Spinal cord (tissue), 10 donors: ENCODE data around the gene SLC13A2. TPM values are rescaled to one million over a fixed set of nuclear protein-coding genes. Genes with fewer than 3 reads are reported as not detected.

ENCODE experiments used
- DNase-seq, 6 donors: peaks; one replicate each; pipeline versions ENCODE4 v3.0.0 to v3.0.0-alpha.2; 2013 to 2015; ENCODE audit warnings: low spot score in 6 of 6, low read depth in 4 of 6
- H3K27ac ChIP-seq: one replicate; pipeline ENCODE4 v1.5.1; 2013; ENCODE audit warnings: low read depth, low read length, control low read depth
- H3K27me3 ChIP-seq: one replicate; pipeline ENCODE4 v1.6.1; 2013; ENCODE audit warnings: low read length; ENCODE audit not compliant: control insufficient read depth, insufficient read depth
- H3K36me3 ChIP-seq: one replicate; pipeline ENCODE4 v1.6.1; 2013; ENCODE audit warnings: low read length; ENCODE audit not compliant: control insufficient read depth, insufficient read depth
- H3K4me1 ChIP-seq: one replicate; pipeline ENCODE4 v1.6.1; 2013; ENCODE audit warnings: low read length; ENCODE audit not compliant: control insufficient read depth, insufficient read depth
- H3K4me3 ChIP-seq: one replicate; pipeline ENCODE4 v1.5.1; 2013; ENCODE audit warnings: low read depth, low read length, control low read depth
- H3K9me3 ChIP-seq: one replicate; pipeline ENCODE4 v1.6.1; 2013; ENCODE audit warnings: low read length; ENCODE audit not compliant: control insufficient read depth, insufficient read depth
- WGBS: methylation state at CpG from one replicate; pipeline ENCODE4 v1.1.5; 2013; ENCODE audit warnings: missing lambda C conversion rate; ENCODE audit not compliant: insufficient coverage; 5-methylcytosine and 5-hydroxymethylcytosine counted together
- polyA plus RNA-seq, 2 donors: library from polyadenylated mRNA; unstranded; fragments of 120-200 nt; gene quantifications; one replicate each; pipeline ENCODE4 v1.2.1, GENCODE V29; 2013; ENCODE audit not compliant: insufficient read length in 2 of 2
- total RNA-seq, 2 donors: library from RNA; depleted of rRNA in 1 of 2; stranded (reverse); fragments of 120-200 nt in 1 of 2; fragments of >200 nt in 1 of 2; gene quantifications; one replicate each; pipeline versions ENCODE4 v1.2.3 to v1.2.4, GENCODE V29; 2013 to 2014
- donor health status: healthy.

The SLC13A2 gene
- total and polyA plus RNA-seq, 4 donors = 0.06 to 0.27 (median 0.10) TPM; not detected in 1

DNA sequence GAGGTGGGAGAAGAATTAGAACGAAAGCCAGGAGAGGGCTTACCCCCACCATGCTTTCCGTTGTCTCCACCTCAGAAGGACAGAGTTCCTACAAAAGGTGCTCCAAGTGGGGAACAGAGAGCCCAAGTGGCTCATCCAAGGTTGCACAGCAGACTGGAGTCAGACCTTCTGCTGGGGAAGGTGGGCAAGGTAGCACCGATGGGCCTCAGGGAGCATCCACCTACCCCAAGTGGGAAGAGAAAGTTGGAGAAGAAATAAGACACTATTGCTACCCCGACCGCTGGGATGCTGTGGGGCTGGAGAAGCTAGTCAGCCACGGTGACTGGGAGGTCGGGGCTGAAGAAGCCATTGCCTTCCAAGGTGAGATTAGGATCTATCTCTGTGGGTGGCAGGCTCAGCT, 57.5 kb downstream of the SLC13A2 start:
- Histone ChIP-seq H3K27me3 (no peaks in the 10 kb centered on the region), H3K4me3 (no peak overlapping the region), H3K4me1 (peaks cover 11% of the 10 kb centered on the region), H3K27ac (no peak overlapping the region), H3K36me3 (no peaks in the 10 kb centered on the region), H3K9me3 (no peaks in the 10 kb centered on the region)
- WGBS = 92% methylated on average over 5 of the region's 7 CpGs
- DNase-seq = no peak

- peaks cover 11% of the 10 kb centered on the region for H3K4me1 ChIP-seq
- H3K4me3 ChIP-seq = no peak overlapping the region
- no peaks in the 10 kb centered on the region for H3K36me3 ChIP-seq
- no peak for DNase-seq
- H3K27ac ChIP-seq = no peak overlapping the region
- H3K27me3 ChIP-seq = no peaks in the 10 kb centered on the region
- no peaks in the 10 kb centered on the region for H3K9me3 ChIP-seq
- WGBS = 62% methylated on average over 5 of the region's 7 CpGs
Measured at GRCh38 chr17:28532050-28532960, 58.9 kb downstream of the SLC13A2 start.

GRCh38 chr17:28533091-28533807, 59.8 kb downstream of the SLC13A2 start:
- Histone ChIP-seq H3K4me1 (peaks cover 11% of the 10 kb centered on the region), H3K36me3 (no peaks in the 10 kb centered on the region), H3K4me3 (no peak overlapping the region), H3K27me3 (no peaks in the 10 kb centered on the region), H3K9me3 (no peaks in the 10 kb centered on the region), H3K27ac (no peak overlapping the region)
- 66% methylated on average over 16 of the region's 16 CpGs for WGBS
- DNase-seq = no peak

GRCh38 chr17:28534740-28535375, 61.4 kb downstream of the SLC13A2 start:
- Histone ChIP-seq H3K9me3 (no peaks in the 10 kb centered on the region), H3K36me3 (no peaks in the 10 kb centered on the region), H3K4me3 (no peak overlapping the region), H3K27ac (no peak overlapping the region), H3K4me1 (no peaks in the 10 kb centered on the region), H3K27me3 (no peaks in the 10 kb centered on the region)
- WGBS = 87% methylated on average over 9 of the region's 11 CpGs
- no peak for DNase-seq

DNA sequence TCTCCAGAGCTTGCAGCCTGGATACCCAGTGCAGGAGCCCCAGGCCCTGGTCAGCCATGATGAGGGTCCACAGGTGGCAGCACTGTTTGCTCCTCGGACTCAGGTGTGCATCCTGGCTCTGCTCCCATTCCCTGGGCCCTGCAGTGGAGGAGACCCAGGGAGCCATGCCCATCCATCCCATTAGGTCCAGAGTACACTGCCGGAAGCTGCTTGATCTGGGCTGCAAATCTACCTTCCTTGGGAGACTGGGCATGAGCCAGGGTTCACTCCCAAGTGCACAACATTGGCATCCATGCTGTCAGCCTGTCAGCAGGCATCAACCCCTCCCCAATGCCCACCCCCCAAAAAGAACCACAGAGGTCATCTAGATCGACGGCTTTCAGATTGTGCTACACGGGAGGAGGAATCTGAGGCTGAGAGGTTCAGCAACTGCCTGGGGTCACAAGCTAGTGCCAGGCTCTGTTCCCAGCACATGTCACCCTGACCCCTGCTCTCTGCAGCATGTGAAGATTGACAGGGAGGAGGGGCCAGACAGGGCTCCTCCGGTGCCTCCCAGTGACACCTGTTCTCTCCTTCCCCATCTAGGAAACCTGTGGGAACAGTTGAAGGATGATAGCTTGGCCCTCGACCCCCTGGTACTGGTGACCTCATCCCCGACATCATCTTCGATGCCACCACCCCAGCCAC, 63.2 kb downstream of the SLC13A2 start:
- Histone ChIP-seq H3K27ac (no peak overlapping the region), H3K27me3 (no peaks in the 10 kb centered on the region), H3K4me3 (no peak overlapping the region), H3K36me3 (no peaks in the 10 kb centered on the region), H3K9me3 (no peaks in the 10 kb centered on the region), H3K4me1 (no peaks in the 10 kb centered on the region)
- 66% methylated on average over 7 of the region's 9 CpGs for WGBS
- no peak for DNase-seq

DNA sequence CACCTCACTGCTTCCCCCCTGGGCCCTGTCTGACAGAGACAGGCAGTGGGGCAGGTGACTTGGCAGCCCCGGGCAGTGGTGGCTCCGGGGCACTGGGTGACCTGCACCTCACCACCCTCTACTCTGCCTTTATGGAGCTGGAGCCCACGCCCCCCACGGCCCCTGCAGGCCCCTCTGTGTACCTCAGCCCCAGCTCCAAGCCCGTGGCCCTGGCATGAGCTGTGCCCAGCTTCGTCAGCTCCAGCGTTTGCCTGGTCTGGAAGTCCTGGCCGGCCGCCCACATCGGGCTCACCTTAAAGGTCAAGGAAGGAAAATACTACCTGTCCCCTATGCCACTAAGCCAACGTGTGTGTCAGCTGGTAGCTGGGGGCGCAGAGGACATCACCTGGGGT, 63.8 kb downstream of the SLC13A2 start:
- H3K36me3 ChIP-seq = no peaks in the 10 kb centered on the region
- no peaks in the 10 kb centered on the region for H3K27me3 ChIP-seq
- H3K27ac ChIP-seq = no peak overlapping the region
- no peak overlapping the region for H3K4me3 ChIP-seq
- no peak for DNase-seq
- H3K9me3 ChIP-seq = no peaks in the 10 kb centered on the region
- 79% methylated on average over 12 of the region's 12 CpGs for WGBS
- no peaks in the 10 kb centered on the region for H3K4me1 ChIP-seq

- WGBS = 89% methylated on average over 14 of the region's 14 CpGs
- Histone ChIP-seq H3K27ac (no peak overlapping the region), H3K4me1 (no peaks in the 10 kb centered on the region), H3K4me3 (no peak overlapping the region), H3K27me3 (no peaks in the 10 kb centered on the region), H3K9me3 (no peaks in the 10 kb centered on the region), H3K36me3 (no peaks in the 10 kb centered on the region)
- no peak for DNase-seq
Measured at GRCh38 chr17:28538296-28538895, 65.0 kb downstream of the SLC13A2 start.

- no peak for DNase-seq
- Histone ChIP-seq H3K4me1 (no peaks in the 10 kb centered on the region), H3K4me3 (no peak overlapping the region), H3K27ac (no peak overlapping the region), H3K9me3 (no peaks in the 10 kb centered on the region), H3K36me3 (no peaks in the 10 kb centered on the region), H3K27me3 (no peaks in the 10 kb centered on the region)
- 81% methylated on average over 3 of the region's 4 CpGs for WGBS
Measured at GRCh38 chr17:28540231-28540630, 66.8 kb downstream of the SLC13A2 start.

- Histone ChIP-seq H3K4me1 (no peaks in the 10 kb centered on the region), H3K27me3 (no peaks in the 10 kb centered on the region), H3K4me3 (no peak overlapping the region), H3K27ac (no peak overlapping the region), H3K9me3 (no peaks in the 10 kb centered on the region), H3K36me3 (peaks cover 7% of the 10 kb centered on the region)
- WGBS = 80% methylated on average over 1 of the region's 4 CpGs
- no peak for DNase-seq
Measured at GRCh38 chr17:28541439-28541838, 68.0 kb downstream of the SLC13A2 start.
